MCF 10A (cell line): ENCODE measurements around the gene GABRD. TPM values are rescaled to one million over a fixed set of nuclear protein-coding genes. Genes with fewer than 3 reads are reported as not detected.
A peak's percentile ranks its signal among the peaks of the same experiment; 100 is the strongest.

Experiments
- BruUV-seq: library from RNA; stranded (reverse); fragments of 400-500 nt; replicated peaks from 2 replicates; lab custom pipeline; 2021; lab: Mats Ljungman, UMichigan
- CTCF ChIA-PET: fragments of 300-600 bp; sonication (Branson Sonifier 250); formaldehyde crosslinking; extraction: SDS; loops from one replicate; lab custom pipeline; 2021; ENCODE audit warnings: antibody characterized with exemption, inconsistent platforms; lab: Yijun Ruan, JAX
- POLR2A ChIA-PET: fragments of 300-600, 350-650 bp; sonication (Branson Sonifier 250); formaldehyde crosslinking; extraction: SDS; loops from one replicate; lab custom pipeline; 2020; ENCODE audit warnings: antibody characterized with exemption, inconsistent platforms; lab: Yijun Ruan, JAX
- DNase-seq: peaks from one replicate; pipeline ENCODE4 v3.0.0-alpha.2; 2018; ENCODE audit not compliant: unreplicated experiment
- H3K27ac Mint-ChIP-seq: one replicate; pipeline ENCODE4 v1.8.0; 2022; ENCODE audit warnings: mild to moderate bottlenecking, low read depth, mixed read lengths; ENCODE audit not compliant: unreplicated experiment
- H3K27me3 Mint-ChIP-seq: one replicate; pipeline ENCODE4 v1.8.0; 2022; ENCODE audit warnings: mixed read lengths; ENCODE audit not compliant: insufficient read depth, unreplicated experiment
- H3K36me3 Mint-ChIP-seq: one replicate; pipeline ENCODE4 v1.8.0; 2022; ENCODE audit warnings: mild to moderate bottlenecking, moderate library complexity, mixed read lengths; ENCODE audit not compliant: insufficient read depth, unreplicated experiment
- H3K4me1 Mint-ChIP-seq: one replicate; pipeline ENCODE4 v1.8.0; 2022; ENCODE audit warnings: mixed read lengths; ENCODE audit not compliant: insufficient read depth, unreplicated experiment
- H3K4me3 Mint-ChIP-seq: one replicate; pipeline ENCODE4 v1.8.0; 2022; ENCODE audit warnings: mild to moderate bottlenecking, moderate library complexity, mixed read lengths; ENCODE audit not compliant: unreplicated experiment
- H3K9me3 Mint-ChIP-seq: one replicate; pipeline ENCODE4 v1.8.0; 2022; ENCODE audit warnings: mixed read lengths; ENCODE audit not compliant: unreplicated experiment
- intact Hi-C: fragments of 100-400 bp; cut with micrococcal nuclease; formaldehyde crosslinking; loops from 2 replicates; pipeline ENCODE4 v1.14.1; 2022
- total RNA-seq: library from RNA; stranded (reverse); gene quantifications from 2 replicates; pipeline ENCODE4 v1.2.3, GENCODE V29; 2022
- TF ChIP-seq, protein P1 (sequence below): fragments of 200-600 bp; IDR thresholded peaks from one replicate; pipeline ENCODE4 v1.8.0; 2022; ENCODE audit warnings: antibody characterized with exemption, mild to moderate bottlenecking; ENCODE audit not compliant: unreplicated experiment

GABRD gene
- total RNA-seq, 1 experiment from 2014 or later: not detected

DNA sequence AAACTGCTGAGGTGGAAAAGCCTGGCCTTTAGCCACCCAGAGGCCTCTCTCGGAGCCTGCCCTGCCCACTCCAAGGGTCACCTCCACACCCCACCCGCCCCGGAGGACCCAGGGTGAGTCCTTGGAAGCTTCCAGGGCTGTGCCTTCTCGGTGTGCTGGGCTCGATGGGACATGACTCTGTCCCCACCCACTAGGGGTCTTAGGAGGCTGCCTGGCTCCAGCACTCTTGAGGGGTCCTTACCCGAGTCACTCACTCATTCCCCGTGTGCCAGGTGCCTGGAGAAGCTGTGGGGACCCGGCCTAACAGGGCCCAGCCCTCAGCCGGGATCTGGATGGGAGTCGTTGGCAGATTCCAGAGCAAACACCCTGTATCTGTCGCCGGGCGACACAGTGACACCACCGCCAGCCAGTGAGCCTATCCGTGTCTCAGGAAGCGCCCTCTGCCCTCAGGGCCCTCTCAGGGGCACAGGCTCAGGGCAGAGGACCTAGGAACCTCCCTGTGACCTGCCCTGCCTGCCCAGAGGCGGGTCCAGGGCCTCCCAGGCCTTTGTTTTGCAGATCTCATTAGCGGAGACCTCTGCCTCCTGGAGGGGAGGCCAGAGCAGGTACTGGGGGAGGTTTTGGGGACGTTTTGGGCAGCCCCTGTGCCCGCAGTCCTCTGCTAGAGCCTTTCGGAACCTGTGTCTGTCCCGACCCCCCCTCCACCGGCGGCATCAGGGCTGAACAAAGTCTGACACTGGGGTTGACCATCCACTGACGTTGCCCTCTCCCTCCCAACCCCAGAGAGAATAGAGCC, 28.0 kb downstream of the GABRD start:
- Mint-ChIP-seq H3K36me3 (peaks cover 11% of the 10 kb centered on the region), H3K4me1 (peaks cover 5% of the 10 kb centered on the region), H3K9me3 (no peaks in the 10 kb centered on the region), H3K4me3 (no peak overlapping the region), H3K27ac (no peak overlapping the region), H3K27me3 (no peaks in the 10 kb centered on the region)
- ChIA-PET POLR2A (no interaction called here), CTCF (interaction anchor here (0.6 to 5.2 kb wide), 16 partner anchors 8 to 1029 kb away, joined by 3 to 129 read pairs (median 4); no protein-coding TSS in a partner anchor)
- no TSS peak for BruUV-seq
- intact Hi-C loops: loop anchor here (1.0 kb wide), 2 partner anchors 87 to 103 kb away; no protein-coding TSS in a partner anchor
- TF ChIP-seq, protein P1, sequence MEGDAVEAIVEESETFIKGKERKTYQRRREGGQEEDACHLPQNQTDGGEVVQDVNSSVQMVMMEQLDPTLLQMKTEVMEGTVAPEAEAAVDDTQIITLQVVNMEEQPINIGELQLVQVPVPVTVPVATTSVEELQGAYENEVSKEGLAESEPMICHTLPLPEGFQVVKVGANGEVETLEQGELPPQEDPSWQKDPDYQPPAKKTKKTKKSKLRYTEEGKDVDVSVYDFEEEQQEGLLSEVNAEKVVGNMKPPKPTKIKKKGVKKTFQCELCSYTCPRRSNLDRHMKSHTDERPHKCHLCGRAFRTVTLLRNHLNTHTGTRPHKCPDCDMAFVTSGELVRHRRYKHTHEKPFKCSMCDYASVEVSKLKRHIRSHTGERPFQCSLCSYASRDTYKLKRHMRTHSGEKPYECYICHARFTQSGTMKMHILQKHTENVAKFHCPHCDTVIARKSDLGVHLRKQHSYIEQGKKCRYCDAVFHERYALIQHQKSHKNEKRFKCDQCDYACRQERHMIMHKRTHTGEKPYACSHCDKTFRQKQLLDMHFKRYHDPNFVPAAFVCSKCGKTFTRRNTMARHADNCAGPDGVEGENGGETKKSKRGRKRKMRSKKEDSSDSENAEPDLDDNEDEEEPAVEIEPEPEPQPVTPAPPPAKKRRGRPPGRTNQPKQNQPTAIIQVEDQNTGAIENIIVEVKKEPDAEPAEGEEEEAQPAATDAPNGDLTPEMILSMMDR: no peak
- no peak for DNase-seq

DNA sequence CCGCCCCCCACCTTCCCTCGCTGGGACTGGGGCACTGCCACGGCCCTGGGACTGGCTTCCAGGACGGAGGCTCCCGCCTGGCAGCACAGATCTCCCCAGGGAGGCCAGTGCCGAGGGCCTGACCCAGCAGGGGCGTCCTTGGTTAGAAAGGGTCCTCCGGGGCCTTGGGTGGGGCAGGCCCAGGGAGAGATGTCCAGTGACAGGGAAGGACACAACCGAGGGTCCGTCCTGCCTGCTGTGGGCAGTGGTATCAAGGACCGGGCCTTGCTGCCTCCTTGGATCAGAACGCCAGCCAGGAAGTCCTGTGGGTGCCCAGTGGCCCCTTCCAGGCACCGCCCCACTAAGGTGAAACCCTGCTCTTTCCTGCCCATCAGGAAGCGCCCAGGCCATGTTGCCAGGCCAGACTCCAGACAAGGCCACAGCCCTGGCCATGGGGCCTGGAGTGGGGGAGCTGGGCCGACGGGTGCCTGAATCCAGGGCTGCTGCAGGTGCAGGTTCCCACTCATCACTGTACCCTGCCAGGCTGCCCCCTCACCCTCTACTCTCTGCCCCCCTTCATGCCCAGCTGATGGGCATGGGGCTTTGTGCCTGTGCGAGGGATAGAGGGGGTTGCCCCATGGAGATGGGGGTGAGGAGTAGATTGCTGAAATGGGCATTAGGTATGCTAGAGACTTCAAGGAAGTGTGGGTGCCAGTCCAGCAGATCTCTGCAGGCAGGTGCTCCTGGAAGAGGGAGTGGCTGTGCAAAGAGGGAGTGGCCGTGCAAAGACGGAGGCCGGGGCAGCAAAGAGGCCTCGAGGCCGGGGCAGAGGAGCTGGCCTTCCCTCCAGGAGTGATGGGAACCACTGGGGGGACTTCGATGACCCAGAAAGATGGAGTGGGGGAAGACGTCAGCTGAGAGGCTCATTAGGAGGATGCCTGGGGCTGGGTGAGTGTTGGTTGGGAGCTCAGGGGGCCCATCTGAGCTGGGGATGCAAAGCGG, 28.9 kb downstream of the GABRD start:
- no peaks in the 10 kb centered on the region for H3K9me3 Mint-ChIP-seq
- no peak overlapping the region for H3K27ac Mint-ChIP-seq
- CTCF ChIA-PET: interaction anchor here (0.7 to 1.5 kb wide), 8 partner anchors 9 to 584 kb away, joined by 3 to 15 read pairs (median 3); partner anchors contain the start of gene FAAP20

DNA sequence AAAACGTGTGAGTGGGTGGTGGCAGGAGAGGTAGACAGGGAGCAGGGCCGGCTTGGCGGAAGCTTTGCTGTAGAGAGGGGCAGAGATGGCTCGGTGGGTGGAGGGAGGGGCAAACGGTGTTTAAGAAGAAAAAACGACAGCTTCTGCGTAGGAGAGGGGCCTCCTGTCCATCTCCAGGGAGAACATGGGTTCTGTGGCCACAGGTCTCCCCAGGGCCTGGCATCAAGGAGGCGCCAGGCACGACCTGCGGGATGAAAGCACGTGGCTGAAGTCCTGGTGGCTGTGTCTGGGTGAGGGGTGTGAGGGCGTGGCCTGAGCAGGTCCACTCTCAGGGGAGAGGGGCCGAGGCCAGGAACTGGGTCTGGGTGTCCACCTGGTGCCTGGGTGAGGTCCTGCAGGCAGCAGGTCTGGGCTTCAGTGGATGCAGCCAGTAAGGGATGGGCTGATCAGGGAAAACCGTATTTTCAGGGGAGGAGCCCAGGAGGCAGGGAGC, 30.1 kb downstream of the GABRD start:
- H3K4me3 Mint-ChIP-seq: peak overlapping the region; percentile 72
- POLR2A ChIA-PET: no interaction called here

More for the DNA sequence above, 28.9 kb downstream of the GABRD start:
- Mint-ChIP-seq H3K4me3 (peak overlapping the region; percentile 63), H3K4me1 (peaks cover 11% of the 10 kb centered on the region), H3K36me3 (peaks cover 11% of the 10 kb centered on the region), H3K27me3 (no peaks in the 10 kb centered on the region)
- TF ChIP-seq, protein P1: no peak
- intact Hi-C loops: no loop called here
- POLR2A ChIA-PET: no interaction called here
- no peak for DNase-seq
- no TSS peak for BruUV-seq

More for the DNA sequence above, 30.1 kb downstream of the GABRD start:
- TF ChIP-seq, protein P1: peak; percentile 18
- CTCF ChIA-PET: interaction anchor here (0.5 to 1.5 kb wide), 9 partner anchors 10 to 585 kb away, joined by 3 to 15 read pairs (median 3); partner anchors contain the start of gene FAAP20
- peak; percentile 30 for DNase-seq
- intact Hi-C loops: no loop called here
- H3K9me3 Mint-ChIP-seq: no peaks in the 10 kb centered on the region
- peaks cover 4% of the 10 kb centered on the region for H3K36me3 Mint-ChIP-seq
- no TSS peak for BruUV-seq
- no peak overlapping the region for H3K27ac Mint-ChIP-seq
- H3K27me3 Mint-ChIP-seq: no peaks in the 10 kb centered on the region
- peaks cover 11% of the 10 kb centered on the region for H3K4me1 Mint-ChIP-seq
